DMS153 (cell line): ENCODE results near the gene KRTCAP2.
"Not testable (repeated sequence)": the region's sequence is repeated elsewhere in the genome, so short reads cannot be mapped to it uniquely, and the experiment has no call there.

ENCODE experiments used
- DNase-seq: peaks from one replicate; lab custom pipeline; 2025; lab: John Stamatoyannopoulos, UW

Gene KRTCAP2

DNA sequence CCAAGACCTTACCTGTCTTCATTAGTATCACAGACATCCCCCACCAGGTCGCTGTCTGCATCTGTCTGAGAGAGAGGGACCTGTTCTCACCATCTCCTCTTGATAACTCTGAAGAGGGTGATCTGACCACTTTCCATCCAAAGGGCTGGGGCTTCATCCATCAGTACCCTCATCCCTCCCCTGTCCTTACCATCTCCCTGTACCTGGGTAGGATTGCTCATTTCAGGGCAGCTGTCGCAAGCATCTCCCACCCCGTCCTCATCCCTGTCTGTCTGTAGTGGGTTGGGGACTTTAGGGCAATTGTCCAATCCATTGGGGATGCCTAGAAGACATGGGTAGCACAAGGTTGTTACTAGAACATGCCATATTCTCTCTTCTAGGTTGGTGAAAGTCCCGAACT is 26.7 kb upstream of the KRTCAP2 start:
- no peak for DNase-seq

DNA sequence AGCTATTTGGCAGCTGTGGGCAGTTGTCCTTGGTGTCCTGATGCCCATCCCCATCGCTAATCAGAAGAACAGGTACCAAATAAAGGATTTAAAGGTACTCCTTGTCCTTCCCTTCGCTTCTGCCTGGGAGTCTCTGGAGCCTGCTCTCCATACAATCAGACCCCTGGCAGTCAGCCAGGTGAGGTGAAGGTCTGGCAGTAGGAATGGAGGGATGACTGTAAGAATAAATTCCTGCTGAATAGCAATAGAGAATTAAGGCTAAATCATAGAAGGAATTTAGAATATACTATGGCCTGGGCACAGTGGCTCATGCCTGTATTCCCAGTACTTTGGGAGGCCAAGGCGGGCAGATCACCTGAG is 25.4 kb upstream of the KRTCAP2 start:
- DNase-seq: no peak

DNA sequence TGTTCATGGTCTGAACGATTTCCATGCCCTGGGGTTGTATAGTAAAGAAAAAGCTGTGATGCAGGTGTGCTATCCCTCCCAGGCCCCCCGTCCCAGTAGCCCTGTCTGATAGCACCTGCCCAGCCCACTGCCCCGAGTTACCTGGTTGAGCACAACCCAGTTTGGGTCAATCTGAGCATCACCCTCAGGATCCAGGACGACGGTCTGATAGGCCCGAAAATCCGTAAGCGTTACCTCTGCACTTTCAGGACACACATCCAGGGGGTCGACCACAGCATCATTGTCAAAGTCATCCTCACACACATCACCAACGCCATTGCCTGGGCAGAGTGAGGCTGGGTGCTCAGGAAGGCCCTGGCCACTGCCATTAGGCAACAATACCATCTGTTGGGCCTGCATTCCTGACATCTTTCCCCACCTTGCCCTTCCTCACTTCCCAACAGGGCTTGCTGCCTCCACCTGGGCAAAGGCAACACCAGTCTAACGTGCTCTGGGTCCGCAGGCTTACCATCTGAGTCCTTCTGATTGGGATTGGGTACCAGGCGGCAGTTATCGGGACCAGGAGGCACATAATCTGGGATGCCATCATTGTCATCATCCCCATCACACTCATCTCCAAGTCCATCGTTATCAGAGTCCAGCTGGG is 24.9 kb upstream of the KRTCAP2 start:
- no peak for DNase-seq

DNA sequence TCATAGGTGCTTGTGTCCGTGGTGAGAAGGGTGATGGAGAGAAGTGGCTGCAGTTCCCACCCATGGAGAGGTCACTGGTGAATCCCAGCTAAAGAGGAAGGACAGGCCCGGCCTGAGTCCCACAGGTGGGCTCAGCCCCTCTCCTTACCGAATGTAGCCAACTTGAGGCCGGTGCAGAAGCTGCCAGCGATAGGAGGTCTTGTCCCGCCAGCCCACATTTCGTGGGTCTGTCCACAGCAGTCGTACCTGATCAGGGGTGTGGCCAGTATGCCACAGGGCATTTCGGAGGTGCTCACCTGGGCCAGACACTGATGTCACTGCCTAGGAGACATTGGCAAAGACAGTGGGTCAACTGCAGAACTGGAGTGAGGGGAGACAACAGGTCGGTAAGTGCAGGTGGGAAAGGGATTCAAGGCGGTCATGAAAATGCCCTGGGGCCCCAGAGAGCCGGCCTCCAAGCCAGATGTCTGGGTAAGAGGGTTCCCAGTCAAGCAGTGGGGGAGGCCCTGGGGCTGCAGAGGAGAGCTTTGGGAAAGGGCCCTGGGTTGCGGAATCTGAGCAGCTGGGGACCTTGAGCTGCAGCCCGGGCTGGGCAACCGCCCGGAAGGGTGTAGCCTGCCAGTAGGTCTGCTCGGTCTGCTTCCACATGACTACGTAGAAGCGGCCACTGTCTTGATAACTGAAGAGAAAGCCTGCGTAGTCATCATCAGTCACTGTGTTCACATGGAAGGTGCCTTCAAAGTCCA is 24.0 kb upstream of the KRTCAP2 start:
- no peak for DNase-seq

DNA sequence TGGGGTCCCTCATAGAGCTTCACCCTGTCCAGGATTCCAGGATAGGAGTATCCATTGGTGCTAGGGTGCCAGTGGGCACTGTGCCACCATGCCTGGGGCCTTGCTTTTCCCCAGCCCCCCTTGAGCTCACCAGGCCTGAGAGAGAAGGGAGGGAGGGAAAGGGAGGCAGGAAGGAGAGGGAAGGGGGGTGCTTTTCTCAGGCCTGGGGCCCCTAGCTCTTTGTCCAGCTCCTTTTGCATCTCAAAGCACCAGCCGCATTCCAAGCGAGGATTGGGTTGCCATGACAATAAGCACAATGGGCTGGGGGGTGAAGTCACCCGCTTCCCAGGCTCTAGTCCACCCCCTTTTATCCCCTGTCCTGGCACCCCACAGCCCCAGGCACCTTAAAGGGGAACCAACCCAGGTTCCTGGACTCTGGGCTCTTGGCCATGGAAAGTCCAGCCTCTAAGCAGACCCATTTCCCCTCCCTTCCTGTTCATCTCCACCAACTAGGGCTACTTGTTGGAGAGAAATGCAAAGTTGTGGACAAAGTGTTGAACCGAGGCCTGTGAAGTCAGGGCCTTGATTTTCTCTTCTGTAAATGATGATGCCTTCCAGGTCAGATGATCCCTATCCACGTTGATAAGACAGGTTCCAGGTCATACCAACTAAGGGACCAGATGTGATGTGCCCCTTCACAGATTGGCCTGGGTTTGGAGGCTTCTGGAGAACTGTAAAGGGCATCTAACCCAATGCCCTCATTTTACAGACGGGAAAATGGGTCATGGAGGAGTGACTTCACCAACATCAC is 23.2 kb upstream of the KRTCAP2 start:
- DNase-seq: no peak

DNA sequence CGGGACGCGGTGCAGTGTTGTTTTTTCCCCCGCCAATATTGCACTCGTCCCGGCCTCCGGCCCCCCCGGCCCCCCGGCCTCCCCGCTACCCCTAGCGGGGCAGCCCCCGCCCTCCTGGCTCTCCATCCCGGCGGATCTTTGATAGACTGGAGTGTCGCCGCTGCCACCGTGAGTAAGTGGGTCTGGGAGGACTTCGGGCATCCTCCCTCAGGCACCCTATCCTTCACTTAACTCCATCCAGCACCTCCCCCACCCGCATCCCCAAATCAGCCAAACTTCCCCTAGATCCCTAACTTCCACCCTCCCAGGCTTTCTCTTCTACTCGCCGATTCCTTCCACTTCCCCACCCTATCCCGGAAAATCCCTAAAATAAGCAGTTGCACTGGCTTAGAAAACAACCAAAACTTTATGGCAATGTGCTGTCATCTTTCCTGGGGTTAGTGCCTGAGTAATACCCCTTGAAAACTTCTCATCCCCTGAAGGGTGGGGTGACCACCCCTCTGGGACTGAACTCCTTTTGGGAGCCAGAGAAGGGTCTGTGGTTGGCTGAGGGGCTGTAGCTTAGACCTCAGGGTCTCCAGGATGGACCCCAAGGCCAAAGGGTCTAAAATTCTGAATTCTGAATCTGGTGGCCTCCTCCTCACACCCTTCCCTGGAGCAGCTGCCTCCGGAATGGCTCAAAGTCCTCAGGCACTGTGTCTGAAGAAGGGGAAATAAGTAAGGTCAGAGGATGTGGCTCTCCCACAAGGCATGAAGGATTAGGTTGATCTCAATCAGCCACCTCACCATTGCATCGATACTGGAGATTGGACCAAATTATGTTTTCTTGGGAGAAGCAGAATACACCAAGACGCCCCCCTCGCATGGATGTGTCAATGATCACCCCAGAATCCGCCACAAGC is 22.3 kb upstream of the KRTCAP2 start:
- DNase-seq: no peak

DNA sequence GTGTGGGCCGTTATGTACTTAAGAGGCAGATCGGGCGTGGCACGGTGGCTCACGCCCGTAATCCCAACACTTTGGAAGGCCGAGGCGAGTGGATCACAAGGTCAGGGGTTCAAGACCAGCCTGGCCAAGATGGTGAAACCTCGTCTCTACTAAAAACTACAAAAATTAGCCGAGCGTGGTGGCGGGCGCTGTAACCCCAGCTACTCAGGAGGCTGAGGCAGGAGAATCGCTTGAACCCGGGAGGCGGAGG is 20.8 kb upstream of the KRTCAP2 start:
- not testable (repeated sequence) for DNase-seq

DNA sequence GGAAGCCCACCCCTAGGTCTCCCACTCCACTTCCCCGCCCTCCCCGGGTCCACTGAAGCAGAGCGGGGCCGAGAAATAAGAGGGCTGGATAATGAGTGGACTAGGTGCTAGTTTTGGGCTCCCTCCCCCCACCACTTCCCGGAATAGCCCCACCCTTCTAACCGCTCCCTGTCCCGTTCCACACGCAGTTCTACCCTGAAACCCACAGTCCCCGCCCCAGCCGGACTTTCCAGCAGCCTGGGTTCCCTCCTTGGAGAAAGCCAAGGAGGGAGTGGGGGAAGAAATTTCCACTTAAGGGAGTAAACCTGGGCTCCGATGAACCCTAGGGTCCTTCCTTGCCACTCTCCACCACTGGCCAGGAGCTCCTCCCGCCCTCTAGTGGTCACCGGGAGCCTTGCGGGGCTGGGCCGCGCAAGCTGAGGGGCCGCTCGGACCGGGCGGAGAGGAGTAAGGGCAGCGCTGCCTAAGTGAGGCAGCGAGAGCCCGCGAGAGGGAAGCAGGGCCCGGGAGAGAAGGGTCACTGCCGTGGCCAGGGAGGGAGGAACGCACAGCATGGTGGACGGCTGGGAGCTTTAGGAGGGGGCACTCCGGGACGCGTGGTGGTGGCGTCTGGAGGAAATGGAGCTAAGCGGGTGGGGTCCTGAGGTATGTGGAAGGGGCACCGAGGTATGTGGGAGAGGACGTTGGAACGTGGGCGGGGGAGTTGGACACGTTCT is 20.3 kb upstream of the KRTCAP2 start:
- peak; percentile 92 for DNase-seq

DNA sequence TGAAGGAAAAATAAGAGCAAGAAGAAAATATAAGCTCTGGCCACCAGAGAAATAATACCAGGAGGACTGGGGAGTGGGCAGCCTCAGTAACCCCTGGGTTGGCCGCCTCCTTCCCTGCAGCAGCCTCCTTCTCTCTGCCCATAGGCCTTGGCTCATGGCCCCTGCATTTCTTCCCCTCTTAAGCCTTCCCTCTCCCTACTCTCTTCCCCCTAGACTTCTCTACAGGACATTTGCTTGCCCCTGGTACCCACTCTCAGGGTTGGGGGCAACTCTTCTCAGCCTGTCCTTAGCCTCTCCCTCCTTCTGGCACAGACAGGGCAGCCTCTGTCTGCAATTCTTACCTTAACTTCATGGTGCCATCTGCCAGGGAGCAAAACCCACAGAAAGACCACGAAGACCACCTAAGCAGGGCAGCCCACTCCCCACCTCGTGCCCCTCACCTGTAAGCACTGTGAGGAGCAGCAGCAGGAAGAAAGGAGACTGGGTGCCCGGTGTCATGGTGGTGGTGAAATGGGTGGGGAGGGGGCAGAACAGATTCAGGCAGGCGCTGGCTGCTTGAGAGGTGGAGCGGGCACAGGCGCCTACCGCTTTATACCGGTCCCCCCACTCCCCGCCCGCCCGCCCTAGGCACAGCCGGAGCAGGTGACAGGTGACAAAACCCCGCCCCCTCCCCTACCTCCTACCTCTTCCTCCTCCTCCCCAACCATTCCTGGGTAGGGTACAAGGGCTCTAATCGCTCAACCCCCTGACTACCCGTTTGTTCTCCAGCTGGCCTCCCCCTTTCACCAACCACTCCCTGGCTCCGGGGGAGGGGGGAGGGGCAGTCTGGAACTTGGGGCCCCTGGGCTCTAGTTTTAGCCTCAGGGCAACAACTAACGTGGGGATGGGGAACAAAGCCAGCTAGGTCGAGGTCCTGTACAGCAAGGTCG is 19.5 kb upstream of the KRTCAP2 start:
- peak; percentile 88 for DNase-seq

DNA sequence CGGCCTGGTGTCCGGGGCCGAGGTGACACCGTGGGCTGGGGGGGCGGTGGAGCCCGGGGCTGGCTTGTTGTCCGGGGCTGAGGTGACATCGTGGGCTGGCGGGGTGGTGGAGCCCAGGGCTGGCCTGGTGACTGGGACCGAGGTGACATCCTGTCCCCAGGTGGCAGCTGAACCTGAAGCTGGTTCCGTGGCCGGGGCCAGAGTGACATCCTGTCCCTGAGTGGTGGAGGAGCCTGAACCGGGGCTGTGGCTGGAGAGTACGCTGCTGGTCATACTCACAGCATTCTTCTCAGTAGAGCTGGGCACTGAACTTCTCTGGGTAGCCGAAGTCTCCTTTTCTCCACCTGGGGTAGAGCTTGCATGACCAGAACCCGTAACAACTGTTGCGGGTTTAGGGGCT is 18.8 kb upstream of the KRTCAP2 start:
- DNase-seq: no peak

DNA sequence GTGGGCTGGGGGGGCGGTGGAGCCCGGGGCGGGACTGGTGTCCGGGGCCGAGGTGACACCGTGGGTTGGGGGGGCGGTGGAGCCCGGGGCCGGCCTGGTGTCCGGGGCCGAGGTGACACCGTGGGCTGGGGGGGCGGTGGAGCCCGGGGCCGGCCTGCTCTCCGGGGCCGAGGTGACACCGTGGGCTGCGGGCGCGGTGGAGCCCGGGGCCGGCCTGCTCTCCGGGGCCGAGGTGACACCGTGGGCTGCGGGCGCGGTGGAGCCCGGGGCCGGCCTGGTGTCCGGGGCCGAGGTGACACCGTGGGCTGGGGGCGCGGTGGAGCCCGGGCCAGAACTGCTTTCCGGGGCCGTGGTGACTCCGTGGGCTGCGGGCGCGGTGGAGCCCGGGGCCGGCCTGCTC is 16.8 kb upstream of the KRTCAP2 start:
- DNase-seq: not testable (repeated sequence)

DNA sequence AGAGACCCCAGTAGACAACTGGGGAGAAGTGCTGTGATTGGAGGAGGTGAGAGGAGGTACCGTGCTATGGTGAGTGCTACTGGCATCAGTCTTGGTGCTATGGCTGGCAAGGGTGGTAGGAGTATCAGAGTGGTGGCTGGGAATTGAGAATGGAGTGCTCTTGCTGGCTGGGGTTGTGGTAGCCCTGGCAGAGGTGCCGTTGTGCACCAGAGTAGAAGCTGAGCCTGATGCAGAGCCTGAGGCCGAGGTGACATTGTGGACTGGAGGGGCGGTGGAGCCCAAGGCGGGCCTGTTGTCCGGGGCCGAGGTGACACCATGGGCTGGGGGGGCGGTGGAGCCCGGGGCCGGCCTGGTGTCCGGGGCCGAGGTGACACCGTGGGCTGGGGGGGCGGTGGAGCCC is 15.2 kb upstream of the KRTCAP2 start:
- DNase-seq: no peak

DNA sequence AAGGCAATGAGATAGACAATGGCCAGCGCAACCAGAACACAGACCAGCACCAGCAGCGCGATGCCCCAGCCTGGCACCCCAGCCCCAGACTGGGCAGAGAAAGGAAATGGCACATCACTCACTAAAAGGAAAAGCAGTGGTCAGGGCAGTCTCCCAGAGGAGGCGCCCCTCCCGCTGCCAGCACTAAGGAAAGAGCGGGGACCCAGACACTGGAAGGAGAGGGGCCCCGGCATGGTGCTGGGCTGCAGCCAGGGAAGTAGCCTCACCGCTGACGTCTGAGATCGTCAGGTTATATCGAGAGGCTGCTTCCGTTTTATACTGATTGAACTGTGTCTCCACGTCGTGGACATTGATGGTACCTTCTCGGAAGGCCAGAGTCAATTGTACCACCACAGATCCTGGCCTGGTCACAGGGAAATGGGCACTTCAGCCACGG is 14.4 kb upstream of the KRTCAP2 start:
- DNase-seq: no peak

DNA sequence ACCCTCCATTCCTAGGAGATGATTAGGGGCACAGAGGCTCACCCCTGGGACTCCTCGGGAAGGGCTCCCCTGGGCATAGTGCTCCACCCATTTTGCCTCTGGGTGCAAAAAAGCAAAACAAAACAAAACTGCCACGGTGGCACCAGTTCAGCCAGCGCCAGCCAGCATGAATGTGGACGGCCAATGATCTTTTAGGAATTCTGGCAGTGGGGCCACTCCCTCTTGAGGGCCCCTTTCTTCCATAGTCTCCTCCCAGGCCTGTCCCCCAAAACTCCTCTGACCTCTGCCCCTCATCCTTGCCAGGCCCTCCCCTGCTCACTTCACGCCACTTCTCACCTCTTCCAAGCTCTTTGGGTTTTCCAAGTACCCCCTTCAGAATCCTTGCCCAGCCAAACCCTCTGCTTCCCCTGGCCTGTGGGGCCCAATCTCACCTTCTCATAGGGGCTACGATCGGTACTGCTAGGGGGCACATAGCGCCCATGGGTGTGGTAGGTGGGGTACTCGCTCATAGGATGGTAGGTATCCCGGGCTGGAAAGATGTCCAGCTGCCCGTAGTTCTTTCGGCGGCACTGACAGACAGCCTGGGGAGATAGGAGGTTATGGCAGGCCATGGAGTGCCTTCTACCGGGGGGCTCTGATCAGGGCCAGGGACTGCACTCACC is 13.8 kb upstream of the KRTCAP2 start:
- DNase-seq: peak; percentile 63

DNA sequence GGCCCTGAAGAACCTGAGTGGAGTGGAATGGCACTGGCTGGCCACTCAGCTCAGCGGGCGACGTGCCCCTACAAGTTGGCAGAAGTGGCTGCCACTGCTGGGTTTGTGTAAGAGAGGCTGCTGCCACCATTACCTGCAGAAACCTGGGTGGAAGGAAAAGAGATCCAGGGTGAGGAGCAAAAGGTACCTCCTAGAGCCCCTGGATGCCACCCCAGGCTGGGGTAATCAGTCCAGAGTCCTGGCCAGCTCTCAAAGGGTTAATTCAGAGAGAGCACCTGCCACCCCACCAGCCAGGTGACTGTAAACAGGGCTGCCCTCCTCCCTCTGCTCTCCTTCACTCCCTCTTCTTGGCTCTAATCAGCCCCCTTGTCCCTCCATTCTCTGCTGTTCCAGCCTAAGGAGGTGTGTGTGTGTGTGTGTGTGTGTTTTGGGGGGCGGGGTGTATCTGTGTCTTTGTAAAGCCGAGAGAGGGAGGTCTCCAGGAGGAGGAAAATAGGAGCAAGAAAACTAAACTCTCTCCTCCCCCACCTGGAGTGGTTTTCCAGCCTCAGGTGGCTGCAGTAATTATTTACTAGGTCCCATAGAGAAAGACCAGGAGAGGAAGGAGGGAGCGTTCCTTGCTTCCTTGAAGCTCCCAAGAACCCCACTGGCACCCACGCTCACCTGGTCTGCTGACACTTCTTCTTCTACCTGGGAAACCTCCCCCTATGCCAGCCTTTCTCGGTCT is 13.1 kb upstream of the KRTCAP2 start:
- DNase-seq: peak; percentile 63

DNA sequence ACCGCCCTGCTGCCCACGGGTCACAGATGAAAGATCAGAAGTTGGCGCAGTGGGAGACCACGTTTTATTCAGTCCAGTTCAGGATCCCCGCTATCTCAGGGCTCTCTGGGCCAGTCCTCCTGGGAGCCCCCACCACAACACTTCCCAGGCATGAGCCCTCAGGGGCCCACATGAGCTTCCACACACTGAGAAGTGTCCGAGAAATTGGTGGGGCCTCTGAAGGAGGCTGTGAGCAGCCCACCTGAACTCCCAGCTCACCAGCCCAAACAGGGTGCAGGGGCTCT is 12.6 kb upstream of the KRTCAP2 start:
- DNase-seq: no peak

DNA sequence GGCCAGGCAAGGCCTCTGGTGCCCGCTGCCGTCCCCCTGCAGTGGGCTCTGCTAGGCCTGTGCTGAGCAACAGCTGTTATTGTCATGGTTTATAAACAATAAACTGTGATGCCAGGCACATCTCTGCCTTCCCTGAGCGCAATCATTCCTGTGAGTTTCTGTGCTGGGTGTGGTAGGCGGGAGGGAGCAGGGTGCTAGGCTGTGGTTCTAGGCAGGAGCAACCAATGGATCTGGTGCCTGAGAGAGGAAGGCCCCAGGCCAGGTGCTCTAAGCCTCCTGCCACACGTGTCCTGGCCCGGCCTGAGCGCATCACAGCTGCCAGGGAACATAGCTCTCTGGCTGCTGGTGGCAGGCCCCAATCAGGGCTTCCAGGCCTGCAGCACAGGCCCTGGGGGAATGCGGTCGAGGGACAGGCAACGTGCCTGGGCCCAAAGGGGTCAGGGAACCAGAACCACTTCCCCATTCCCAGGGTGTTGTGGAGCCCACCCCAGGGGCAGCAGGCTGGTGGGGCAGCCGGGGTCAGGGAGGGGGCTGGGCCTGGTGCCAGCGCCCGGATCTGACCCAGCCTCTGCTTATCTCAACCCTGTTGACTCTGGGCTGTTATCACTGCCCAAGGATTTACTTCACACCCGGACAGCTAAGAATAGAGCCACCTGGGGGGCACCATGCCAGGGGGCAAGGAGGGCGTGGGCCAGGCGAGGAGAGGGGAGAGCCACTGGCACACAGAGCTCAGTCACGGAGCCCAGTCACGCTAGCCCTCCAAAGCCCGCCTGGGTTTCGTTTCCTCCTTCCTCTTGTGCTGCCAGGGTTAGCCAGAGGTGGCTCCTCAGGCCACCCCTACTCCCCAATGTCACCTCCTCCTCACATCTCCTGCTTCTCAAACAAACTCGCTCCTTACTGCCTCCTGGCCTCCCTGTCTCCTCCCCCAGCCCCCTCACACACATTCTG is 12.0 kb upstream of the KRTCAP2 start:
- DNase-seq: peak; percentile 33

DNA sequence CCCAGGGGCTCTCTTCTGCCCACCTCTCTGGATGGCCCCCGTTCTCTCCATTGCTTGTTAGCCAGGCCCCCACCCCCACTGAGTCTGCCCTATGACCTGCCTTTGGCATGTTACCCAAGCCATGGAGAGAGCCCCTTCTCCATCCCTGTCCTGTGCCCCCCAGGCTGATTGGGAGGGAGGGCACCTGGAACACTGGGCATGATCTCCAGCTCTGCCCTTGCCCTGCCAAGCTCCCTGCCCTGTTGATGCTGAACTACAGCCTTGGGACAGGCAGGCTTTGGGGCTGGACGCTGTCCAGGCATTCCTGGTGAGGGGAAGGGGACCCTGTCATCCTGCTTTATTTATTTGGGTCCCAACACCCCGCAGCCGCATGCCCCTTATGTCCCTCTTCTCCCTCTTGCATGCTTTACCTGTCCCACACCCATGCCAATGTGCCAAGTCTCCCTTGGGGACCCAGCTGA is 11.3 kb upstream of the KRTCAP2 start:
- no peak for DNase-seq
